IMR-90 (cell line): ENCODE data around the gene INPP5A. TPM values are rescaled to one million over a fixed set of nuclear protein-coding genes. Genes with fewer than 3 reads are reported as not detected.

Experiments used
- ATAC-seq: fragments of 200-7000 bp; cut with Tn5 transposase; 2 replicates; pipeline ENCODE4 v1.9.1; 2020; ENCODE audit warnings: low read depth, mild to moderate bottlenecking, moderate library complexity
- BruUV-seq: library from RNA; stranded (reverse); fragments of 400-500 nt; replicated peaks from 2 replicates; lab custom pipeline; 2021; lab: Mats Ljungman, UMichigan
- CTCF ChIA-PET: fragments of 300-600 bp; formaldehyde crosslinking; extraction: SDS; loops from one replicate; lab custom pipeline; 2021; ENCODE audit warnings: antibody characterized with exemption; lab: Yijun Ruan, JAX
- POLR2A ChIA-PET: fragments of 300-600 bp; sonication (Branson Sonifier 250); formaldehyde crosslinking; loops from one replicate; lab custom pipeline; 2022; ENCODE audit warnings: antibody characterized with exemption; ENCODE audit not compliant: unreplicated experiment; lab: Charles Lee
- DNase-seq: peaks from one replicate; pipeline ENCODE4 v3.0.0; 2013
- H2AFZ ChIP-seq: replicated peaks from 2 replicates; pipeline ENCODE3; 2013; ENCODE audit warnings: low read length, mild to moderate bottlenecking; ENCODE audit not compliant: poor library complexity
- H2AK5ac ChIP-seq: 2 replicates; pipeline ENCODE4 v1.6.1; 2013; ENCODE audit warnings: low read depth, low read length, inconsistent platforms
- H2AK9ac ChIP-seq: replicated peaks from 2 replicates; pipeline ENCODE3; 2013; ENCODE audit warnings: mild to moderate bottlenecking, low read depth, low read length, moderate library complexity; ENCODE audit not compliant: poor library complexity
- H2BK120ac ChIP-seq: 2 replicates; pipeline ENCODE4 v1.6.1; 2013; ENCODE audit warnings: low read depth, low read length, inconsistent platforms
- H2BK15ac ChIP-seq: 3 replicates; pipeline ENCODE4 v1.6.1; 2013; ENCODE audit warnings: low read depth, low read length, inconsistent platforms
- H2BK20ac ChIP-seq: 2 replicates; pipeline ENCODE4 v1.6.1; 2013; ENCODE audit warnings: low read depth, mild to moderate bottlenecking, inconsistent platforms, low read length, moderate library complexity
- H2BK5ac ChIP-seq: 2 replicates; pipeline ENCODE4 v1.6.1; 2013; ENCODE audit warnings: mild to moderate bottlenecking, low read depth, low read length, inconsistent platforms; ENCODE audit not compliant: poor library complexity, severe bottlenecking
- H3K14ac ChIP-seq: replicated peaks from 2 replicates; pipeline ENCODE4 v1.6.1; 2013; ENCODE audit warnings: low read depth, low read length, inconsistent platforms
- H3K18ac ChIP-seq: 2 replicates; pipeline ENCODE4 v1.6.1; 2013; ENCODE audit warnings: low read depth, low read length, control low read depth
- H3K23ac ChIP-seq: 2 replicates; pipeline ENCODE4 v1.6.1; 2013; ENCODE audit warnings: low read depth, low read length, inconsistent platforms
- H3K27ac ChIP-seq: 2 replicates; pipeline ENCODE4 v1.5.1; 2013; ENCODE audit warnings: mild to moderate bottlenecking, control low read depth, low read length; ENCODE audit not compliant: insufficient read depth
- H3K27me3 ChIP-seq: 2 replicates; pipeline ENCODE4 v1.6.1; 2013; ENCODE audit warnings: low read length; ENCODE audit not compliant: control insufficient read depth, insufficient read depth
- H3K36me3 ChIP-seq: 2 replicates; pipeline ENCODE4 v1.6.1; 2013; ENCODE audit warnings: low read length, mixed read lengths; ENCODE audit not compliant: control insufficient read depth, insufficient read depth
- H3K4ac ChIP-seq: 2 replicates; pipeline ENCODE4 v1.6.1; 2013; ENCODE audit warnings: low read depth, low read length, inconsistent platforms
- H3K4me1 ChIP-seq: 2 replicates; pipeline ENCODE4 v1.6.1; 2013; ENCODE audit warnings: low read length, mixed read lengths; ENCODE audit not compliant: control insufficient read depth, insufficient read depth
- H3K4me2 ChIP-seq: 2 replicates; pipeline ENCODE4 v1.6.1; 2013; ENCODE audit warnings: low read depth, mild to moderate bottlenecking, control low read depth, low read length, moderate library complexity
- H3K4me3 ChIP-seq: 2 replicates; pipeline ENCODE4 v1.5.1; 2013; ENCODE audit warnings: low read depth, mild to moderate bottlenecking, control low read depth, low read length, moderate library complexity; ENCODE audit not compliant: insufficient read depth
- H3K56ac ChIP-seq: 2 replicates; pipeline ENCODE4 v1.6.1; 2013; ENCODE audit warnings: low read length, inconsistent platforms; ENCODE audit not compliant: insufficient read depth; ENCODE audit errors: extremely low read depth
- H3K79me1 ChIP-seq, 2 experiments: 2 replicates each; pipeline ENCODE4 v1.6.1; 2013; ENCODE audit warnings: low read length in 2 of 2, inconsistent platforms in 1 of 2, low read depth in 1 of 2
- H3K9ac ChIP-seq: 2 replicates; pipeline ENCODE4 v1.6.1; 2013; ENCODE audit warnings: low read depth, low read length, control low read depth
- H3K9me1 ChIP-seq: 2 replicates; pipeline ENCODE4 v1.6.1; 2013; ENCODE audit warnings: low read length, inconsistent platforms; ENCODE audit not compliant: insufficient read depth
- H3K9me3 ChIP-seq: 2 replicates; pipeline ENCODE4 v1.6.1; 2013; ENCODE audit warnings: low read length; ENCODE audit not compliant: control insufficient read depth, insufficient read depth
- H4K20me1 ChIP-seq: 2 replicates; pipeline ENCODE4 v1.6.1; 2013; ENCODE audit warnings: low read length, inconsistent platforms; ENCODE audit not compliant: insufficient read depth
- H4K5ac ChIP-seq: 2 replicates; pipeline ENCODE4 v1.6.1; 2013; ENCODE audit warnings: mild to moderate bottlenecking, low read depth, low read length, control low read depth
- H4K8ac ChIP-seq, 2 experiments: 2 replicates each; pipeline ENCODE4 v1.6.1; 2013; ENCODE audit warnings: low read depth in 2 of 2, low read length in 2 of 2, control low read depth in 1 of 2, inconsistent platforms in 1 of 2
- H4K91ac ChIP-seq: 2 replicates; pipeline ENCODE4 v1.6.1; 2013; ENCODE audit warnings: low read depth, low read length, inconsistent platforms; ENCODE audit not compliant: insufficient read depth
- BHLHE40 ChIP-seq: fragments of 150-350 bp; IDR thresholded peaks from 2 replicates; pipeline ENCODE4 v1.6.1; 2016; ENCODE audit warnings: mild to moderate bottlenecking, low read depth, low read length
- CEBPB ChIP-seq: IDR thresholded peaks from 2 replicates; pipeline ENCODE4 v1.6.1; 2012; ENCODE audit warnings: low read depth, low read length, improper control_type of control experiment
- CHD1 ChIP-seq: IDR thresholded peaks from 2 replicates; pipeline ENCODE4 v1.6.1; 2012; ENCODE audit warnings: low read depth, low read length, improper control_type of control experiment
- CTCF ChIP-seq: conservative IDR thresholded peaks from 2 replicates; pipeline ENCODE4 v1.5.1; 2012; ENCODE audit warnings: mild to moderate bottlenecking, low read depth, low read length, improper control_type of control experiment
- ELK1 ChIP-seq: fragments of 150-350 bp; IDR thresholded peaks from 2 replicates; pipeline ENCODE4 v1.6.1; 2016; ENCODE audit warnings: low read depth, mild to moderate bottlenecking, low read length, moderate library complexity, borderline replicate concordance
- MAFK ChIP-seq: IDR thresholded peaks from 2 replicates; pipeline ENCODE4 v1.6.1; 2012; ENCODE audit warnings: low read depth, low read length, improper control_type of control experiment
- MXI1 ChIP-seq: IDR thresholded peaks from 2 replicates; pipeline ENCODE4 v1.6.1; 2012; ENCODE audit warnings: low read depth, mild to moderate bottlenecking, low read length, moderate library complexity, borderline replicate concordance
- NFE2L2 ChIP-seq: fragments of 150-350 bp; IDR thresholded peaks from 2 replicates; pipeline ENCODE4 v1.6.1; 2016; ENCODE audit warnings: low read depth, mild to moderate bottlenecking, low read length
- POLR2A ChIP-seq: IDR thresholded peaks from 2 replicates; pipeline ENCODE4 v1.6.1; 2012; ENCODE audit warnings: mild to moderate bottlenecking, low read depth, low read length
- RAD21 ChIP-seq: IDR thresholded peaks from 2 replicates; pipeline ENCODE4 v1.6.1; 2012; ENCODE audit warnings: low read length, improper control_type of control experiment
- RCOR1 ChIP-seq: IDR thresholded peaks from 2 replicates; pipeline ENCODE4 v1.6.1; 2012; ENCODE audit warnings: mild to moderate bottlenecking, low read length, improper control_type of control experiment; ENCODE audit not compliant: insufficient replicate concordance
- RFX5 ChIP-seq: IDR thresholded peaks from 2 replicates; pipeline ENCODE4 v1.8.0; 2012; ENCODE audit warnings: low read depth, mild to moderate bottlenecking, low read length, moderate library complexity
- SMC3 ChIP-seq: fragments of 150-350 bp; IDR thresholded peaks from 2 replicates; pipeline ENCODE4 v1.6.1; 2016; ENCODE audit warnings: low read depth, mild to moderate bottlenecking, antibody characterized with exemption, low read length, moderate library complexity
- USF2 ChIP-seq: fragments of 150-350 bp; IDR thresholded peaks from 2 replicates; pipeline ENCODE4 v1.6.1; 2017; ENCODE audit warnings: mild to moderate bottlenecking, antibody characterized with exemption, low read length, low read depth
- WGBS, 2 experiments: methylation state at CpG; one replicate each; pipeline versions ENCODE4 v1.1.5 to v1.1.7; 2013; ENCODE audit warnings: missing lambda C conversion rate in 2 of 2; ENCODE audit not compliant: insufficient read length in 1 of 2; ENCODE audit errors: extremely low coverage in 2 of 2; 5-methylcytosine and 5-hydroxymethylcytosine counted together
- dilution Hi-C: fragments of 300-500 bp; cut with HindIII; formaldehyde crosslinking; loops from one replicate; pipeline ENCODE4 v1.14.3; 2018; ENCODE audit warnings: low sequenced_read_pairs; ENCODE audit not compliant: unreplicated experiment
- in situ Hi-C: fragments of 300-500 bp; cut with MboI; formaldehyde crosslinking; loops from 3 replicates; pipeline ENCODE4 v1.14.3; 2019; ENCODE audit warnings: low sequenced_read_pairs, inconsistent platforms, mixed read lengths
- intact Hi-C: fragments of 100-400 bp; cut with micrococcal nuclease; formaldehyde crosslinking; loops from 2 replicates; pipeline ENCODE4 v1.10.0; 2022
- polyA plus RNA-seq, 3 experiments: library from polyadenylated mRNA; depleted of rRNA; stranded (reverse); fragments of >200 nt; gene quantifications; 2 replicates each; pipeline ENCODE4 v1.2.3, GENCODE V29; 2012; ENCODE audit warnings: low replicate concordance in 1 of 3
- total RNA-seq: library from RNA; depleted of rRNA; stranded (reverse); fragments of >200 nt; gene quantifications from 2 replicates; pipeline ENCODE4 v1.2.3, GENCODE V29; 2012

The INPP5A gene
- total and polyA plus RNA-seq, 2 of the 4 experiments (the other 2 are of a cell fraction): 21.4 to 36.7 TPM

GRCh38 chr10:132733926-132734325 lies 196.3 kb downstream of the INPP5A start:
- Histone ChIP-seq H3K4ac (no peak overlapping the region), H3K9me3 (no peaks in the 10 kb centered on the region), H3K79me1 (no peaks in the 10 kb centered on the region), H3K4me1 (no peaks in the 10 kb centered on the region), H2BK15ac (no peak overlapping the region), H2BK120ac (no peak overlapping the region), H3K23ac (no peak overlapping the region), H3K36me3 (no peaks in the 10 kb centered on the region), H3K9me1 (peaks cover 3% of the 10 kb centered on the region; the same call in 1 of the 2 replicates), H3K56ac (no peak overlapping the region), H4K5ac (no peak overlapping the region), H3K9ac (no peak overlapping the region), H2BK20ac (no peak overlapping the region), H2BK5ac (no peak overlapping the region), H3K14ac (no peak overlapping the region), H3K18ac (no peak overlapping the region), H4K8ac (no peak overlapping the region), H3K27ac (no peak overlapping the region), H2AFZ (no peak overlapping the region), H2AK9ac (no peak overlapping the region), H3K4me2 (no peak overlapping the region), H3K27me3 (no peaks in the 10 kb centered on the region), H4K20me1 (no peaks in the 10 kb centered on the region), H3K4me3 (no peak overlapping the region), H2AK5ac (no peak overlapping the region), H4K91ac (no peak overlapping the region)
- no TSS peak for BruUV-seq
- POLR2A ChIA-PET: no interaction called here
- WGBS, 2 experiments: 94% methylated on average over 19 of the region's 19 CpGs; no CpG with 5 or more reads in 1 of the 2 experiments
- ATAC-seq (no peak), DNase-seq (no peak)
- intact Hi-C loops: no loop called here
- dilution Hi-C loops: no loop called here
- TF ChIP-seq USF2: no peak
- TF ChIP-seq RFX5: no peak
- TF ChIP-seq SMC3: no peak
- TF ChIP-seq ELK1: no peak
- TF ChIP-seq POLR2A: no peak
- TF ChIP-seq BHLHE40: no peak
- TF ChIP-seq MAFK: no peak
- no peak for TF ChIP-seq CTCF
- TF ChIP-seq RAD21: no peak
- TF ChIP-seq NFE2L2: no peak
- TF ChIP-seq MXI1: no peak
- TF ChIP-seq CHD1: no peak
- TF ChIP-seq RCOR1: no peak
- TF ChIP-seq CEBPB: no peak
- in situ Hi-C loops: no loop called here
- CTCF ChIA-PET: no interaction called here
